ENCODE measurements around the gene GRB10.
A peak's percentile ranks its signal among the peaks of the same experiment; 100 is the strongest.

GRB10 gene

GRCh38 chr7:50730446-50731400 lies 52.0 kb downstream of the GRB10 start:
- H3K4me1 ChIP-seq (ENCODE audit: control insufficient read depth, insufficient read depth, low read length) = peaks cover 22% of the 10 kb centered on the region
- H3K9ac ChIP-seq (ENCODE audit: low read length in 2 of 2) = no peak overlapping the region
- peak overlapping the region; percentile 11 for H3K27ac ChIP-seq (ENCODE audit: low read length)
- no peaks in the 10 kb centered on the region for H3K9me3 ChIP-seq (ENCODE audit: control insufficient read depth in 2 of 2, low read length in 2 of 2)
- no peaks in the 10 kb centered on the region for H3K27me3 ChIP-seq (ENCODE audit: control insufficient read depth in 1 of 2, insufficient read depth in 2 of 2, low read length in 2 of 2)
- peaks cover 0 to 3% of the 10 kb centered on the region in 2 donors for H3K36me3 ChIP-seq (ENCODE audit: control insufficient read depth in 2 of 2, insufficient read depth in 2 of 2, low read length in 2 of 2)
- H3K4me3 ChIP-seq (ENCODE audit: low read length in 2 of 2) = peak overlapping the region in 1 of 2 donors; percentile 3

- Histone ChIP-seq H3K36me3 (ENCODE audit: control insufficient read depth in 2 of 2, insufficient read depth in 2 of 2, low read length in 2 of 2) (peaks cover 0 to 5% of the 10 kb centered on the region in 2 donors), H3K4me1 (ENCODE audit: control insufficient read depth, insufficient read depth, low read length) (peaks cover 22% of the 10 kb centered on the region), H3K9me3 (ENCODE audit: control insufficient read depth in 2 of 2, low read length in 2 of 2) (no peaks in the 10 kb centered on the region), H3K27me3 (ENCODE audit: control insufficient read depth in 1 of 2, insufficient read depth in 2 of 2, low read length in 2 of 2) (no peaks in the 10 kb centered on the region), H3K4me3 (ENCODE audit: low read length in 2 of 2) (no peak overlapping the region), H3K27ac (ENCODE audit: low read length) (no peak overlapping the region), H3K9ac (ENCODE audit: low read length in 2 of 2) (no peak overlapping the region)
Measured at GRCh38 chr7:50729962-50730361, 52.7 kb downstream of the GRB10 start.

GRCh38 chr7:50728184-50728583 lies 54.5 kb downstream of the GRB10 start:
- Histone ChIP-seq H3K4me3 (ENCODE audit: low read length in 2 of 2) (no peak overlapping the region), H3K9me3 (ENCODE audit: control insufficient read depth in 2 of 2, low read length in 2 of 2) (no peaks in the 10 kb centered on the region), H3K9ac (ENCODE audit: low read length in 2 of 2) (no peak overlapping the region), H3K4me1 (ENCODE audit: control insufficient read depth, insufficient read depth, low read length) (peaks cover 22% of the 10 kb centered on the region), H3K27ac (ENCODE audit: low read length) (no peak overlapping the region), H3K36me3 (ENCODE audit: control insufficient read depth in 2 of 2, insufficient read depth in 2 of 2, low read length in 2 of 2) (peaks cover 4 to 6% of the 10 kb centered on the region in 2 donors), H3K27me3 (ENCODE audit: control insufficient read depth in 1 of 2, insufficient read depth in 2 of 2, low read length in 2 of 2) (no peaks in the 10 kb centered on the region)

GRCh38 chr7:50727711-50728110 lies 55.0 kb downstream of the GRB10 start:
- H3K9ac ChIP-seq (ENCODE audit: low read length in 2 of 2) = no peak overlapping the region
- H3K9me3 ChIP-seq (ENCODE audit: control insufficient read depth in 2 of 2, low read length in 2 of 2) = no peaks in the 10 kb centered on the region
- H3K27me3 ChIP-seq (ENCODE audit: control insufficient read depth in 1 of 2, insufficient read depth in 2 of 2, low read length in 2 of 2) = no peaks in the 10 kb centered on the region
- peaks cover 22% of the 10 kb centered on the region for H3K4me1 ChIP-seq (ENCODE audit: control insufficient read depth, insufficient read depth, low read length)
- H3K4me3 ChIP-seq (ENCODE audit: low read length in 2 of 2) = no peak overlapping the region
- H3K27ac ChIP-seq (ENCODE audit: low read length) = no peak overlapping the region
- H3K36me3 ChIP-seq (ENCODE audit: control insufficient read depth in 2 of 2, insufficient read depth in 2 of 2, low read length in 2 of 2) = peaks cover 4 to 6% of the 10 kb centered on the region in 2 donors

GRCh38 chr7:50727072-50727471 lies 55.6 kb downstream of the GRB10 start:
- Histone ChIP-seq H3K4me3 (ENCODE audit: low read length in 2 of 2) (no peak overlapping the region), H3K27ac (ENCODE audit: low read length) (no peak overlapping the region), H3K9me3 (ENCODE audit: control insufficient read depth in 2 of 2, low read length in 2 of 2) (no peaks in the 10 kb centered on the region), H3K9ac (ENCODE audit: low read length in 2 of 2) (no peak overlapping the region), H3K4me1 (ENCODE audit: control insufficient read depth, insufficient read depth, low read length) (peaks cover 26% of the 10 kb centered on the region), H3K36me3 (ENCODE audit: control insufficient read depth in 2 of 2, insufficient read depth in 2 of 2, low read length in 2 of 2) (peaks cover 4 to 6% of the 10 kb centered on the region in 2 donors), H3K27me3 (ENCODE audit: control insufficient read depth in 1 of 2, insufficient read depth in 2 of 2, low read length in 2 of 2) (no peaks in the 10 kb centered on the region)

- Histone ChIP-seq H3K36me3 (ENCODE audit: control insufficient read depth in 2 of 2, insufficient read depth in 2 of 2, low read length in 2 of 2) (peaks cover 3 to 4% of the 10 kb centered on the region in 2 donors), H3K27me3 (ENCODE audit: control insufficient read depth in 1 of 2, insufficient read depth in 2 of 2, low read length in 2 of 2) (no peaks in the 10 kb centered on the region), H3K27ac (ENCODE audit: low read length) (no peak overlapping the region), H3K4me1 (ENCODE audit: control insufficient read depth, insufficient read depth, low read length) (peaks cover 30% of the 10 kb centered on the region), H3K9ac (ENCODE audit: low read length in 2 of 2) (no peak overlapping the region), H3K4me3 (ENCODE audit: low read length in 2 of 2) (no peak overlapping the region), H3K9me3 (ENCODE audit: control insufficient read depth in 2 of 2, low read length in 2 of 2) (no peaks in the 10 kb centered on the region)
Measured at GRCh38 chr7:50725774-50726173, 56.9 kb downstream of the GRB10 start.

- H3K4me1 ChIP-seq (ENCODE audit: control insufficient read depth, insufficient read depth, low read length) = peaks cover 23% of the 10 kb centered on the region
Measured at GRCh38 chr7:50724526-50725520, 57.9 kb downstream of the GRB10 start.

GRCh38 chr7:50723888-50724287 lies 58.8 kb downstream of the GRB10 start:
- Histone ChIP-seq H3K27ac (ENCODE audit: low read length) (no peak overlapping the region), H3K9ac (ENCODE audit: low read length in 2 of 2) (no peak overlapping the region), H3K4me3 (ENCODE audit: low read length in 2 of 2) (no peak overlapping the region), H3K36me3 (ENCODE audit: control insufficient read depth in 2 of 2, insufficient read depth in 2 of 2, low read length in 2 of 2) (peaks cover 3 to 4% of the 10 kb centered on the region in 2 donors), H3K27me3 (ENCODE audit: control insufficient read depth in 1 of 2, insufficient read depth in 2 of 2, low read length in 2 of 2) (no peaks in the 10 kb centered on the region), H3K4me1 (ENCODE audit: control insufficient read depth, insufficient read depth, low read length) (peaks cover 25% of the 10 kb centered on the region), H3K9me3 (ENCODE audit: control insufficient read depth in 2 of 2, low read length in 2 of 2) (no peaks in the 10 kb centered on the region)

More at GRCh38 chr7:50724526-50725520, 57.9 kb downstream of the GRB10 start:
- Histone ChIP-seq H3K36me3 (ENCODE audit: control insufficient read depth in 2 of 2, insufficient read depth in 2 of 2, low read length in 2 of 2) (peaks cover 3 to 4% of the 10 kb centered on the region in 2 donors), H3K27me3 (ENCODE audit: control insufficient read depth in 1 of 2, insufficient read depth in 2 of 2, low read length in 2 of 2) (no peaks in the 10 kb centered on the region), H3K27ac (ENCODE audit: low read length) (no peak overlapping the region), H3K9me3 (ENCODE audit: control insufficient read depth in 2 of 2, low read length in 2 of 2) (no peaks in the 10 kb centered on the region), H3K9ac (ENCODE audit: low read length in 2 of 2) (no peak overlapping the region), H3K4me3 (ENCODE audit: low read length in 2 of 2) (no peak overlapping the region)

- peaks cover 23% of the 10 kb centered on the region for H3K4me1 ChIP-seq (ENCODE audit: control insufficient read depth, insufficient read depth, low read length)
Measured at GRCh38 chr7:50723173-50723572, 59.5 kb downstream of the GRB10 start.

GRCh38 chr7:50721661-50722259 lies 60.9 kb downstream of the GRB10 start:
- no peak overlapping the region for H3K9ac ChIP-seq (ENCODE audit: low read length in 2 of 2)
- H3K36me3 ChIP-seq (ENCODE audit: control insufficient read depth in 2 of 2, insufficient read depth in 2 of 2, low read length in 2 of 2) = peaks cover 3 to 4% of the 10 kb centered on the region in 2 donors
- no peak overlapping the region for H3K4me3 ChIP-seq (ENCODE audit: low read length in 2 of 2)
- H3K27ac ChIP-seq (ENCODE audit: low read length) = no peak overlapping the region
- H3K9me3 ChIP-seq (ENCODE audit: control insufficient read depth in 2 of 2, low read length in 2 of 2) = no peaks in the 10 kb centered on the region
- peaks cover 21% of the 10 kb centered on the region for H3K4me1 ChIP-seq (ENCODE audit: control insufficient read depth, insufficient read depth, low read length)
- H3K27me3 ChIP-seq (ENCODE audit: control insufficient read depth in 1 of 2, insufficient read depth in 2 of 2, low read length in 2 of 2) = no peaks in the 10 kb centered on the region

More at GRCh38 chr7:50723173-50723572, 59.5 kb downstream of the GRB10 start:
- Histone ChIP-seq H3K4me3 (ENCODE audit: low read length in 2 of 2) (no peak overlapping the region), H3K9ac (ENCODE audit: low read length in 2 of 2) (no peak overlapping the region), H3K36me3 (ENCODE audit: control insufficient read depth in 2 of 2, insufficient read depth in 2 of 2, low read length in 2 of 2) (peaks cover 3 to 4% of the 10 kb centered on the region in 2 donors), H3K9me3 (ENCODE audit: control insufficient read depth in 2 of 2, low read length in 2 of 2) (no peaks in the 10 kb centered on the region), H3K27me3 (ENCODE audit: control insufficient read depth in 1 of 2, insufficient read depth in 2 of 2, low read length in 2 of 2) (no peaks in the 10 kb centered on the region), H3K27ac (ENCODE audit: low read length) (no peak overlapping the region)

Data from stomach smooth muscle (tissue), 2 donors.